NCI-H128 (cell line): ENCODE data around the gene CCDC120.

Experiments
- DNase-seq: peaks from one replicate; lab custom pipeline; 2025; ENCODE audit not compliant: unreplicated experiment; lab: John Stamatoyannopoulos, UW

The CCDC120 gene

DNA sequence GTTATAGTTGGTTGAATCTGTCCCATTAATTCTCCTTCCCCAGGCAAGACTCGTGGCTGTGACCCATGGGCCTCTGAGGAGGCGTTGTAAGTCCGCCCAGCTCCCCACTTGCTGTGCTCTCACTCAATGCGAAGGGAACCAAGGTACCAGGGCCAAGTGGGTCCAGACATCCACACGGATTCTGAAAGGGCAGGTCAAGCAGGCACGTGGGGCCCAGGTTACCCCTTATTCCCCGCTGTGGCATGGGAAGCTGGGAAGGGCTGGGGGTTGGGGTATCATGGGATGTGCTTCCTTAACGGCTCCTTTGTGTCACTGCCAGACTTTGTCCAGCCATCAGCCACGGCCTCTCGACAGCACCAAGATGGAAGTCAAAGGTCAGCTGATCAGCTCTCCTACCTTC lies 3.1 kb downstream of the CCDC120 start:
- DNase-seq: no peak

DNA sequence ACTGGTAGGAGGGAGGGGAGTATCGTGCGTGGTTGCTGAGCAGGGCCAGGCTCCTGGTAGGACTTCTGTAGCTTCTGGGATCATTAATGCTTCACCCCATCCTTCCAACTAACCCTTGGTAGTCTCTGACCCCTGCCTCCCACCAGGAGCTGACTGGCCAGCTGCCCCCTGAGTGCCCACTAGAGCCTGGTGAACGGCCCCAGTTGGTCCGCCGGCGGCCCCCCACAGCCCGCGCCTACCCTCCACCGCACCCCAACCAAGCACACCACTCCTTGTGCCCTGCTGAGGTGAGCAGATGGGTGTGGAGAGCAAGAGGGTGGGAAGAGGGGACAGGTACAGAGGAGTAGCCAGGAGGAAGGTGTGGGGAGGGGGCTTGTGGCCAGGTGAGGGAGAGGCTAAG lies 4.9 kb downstream of the CCDC120 start:
- no peak for DNase-seq

DNA sequence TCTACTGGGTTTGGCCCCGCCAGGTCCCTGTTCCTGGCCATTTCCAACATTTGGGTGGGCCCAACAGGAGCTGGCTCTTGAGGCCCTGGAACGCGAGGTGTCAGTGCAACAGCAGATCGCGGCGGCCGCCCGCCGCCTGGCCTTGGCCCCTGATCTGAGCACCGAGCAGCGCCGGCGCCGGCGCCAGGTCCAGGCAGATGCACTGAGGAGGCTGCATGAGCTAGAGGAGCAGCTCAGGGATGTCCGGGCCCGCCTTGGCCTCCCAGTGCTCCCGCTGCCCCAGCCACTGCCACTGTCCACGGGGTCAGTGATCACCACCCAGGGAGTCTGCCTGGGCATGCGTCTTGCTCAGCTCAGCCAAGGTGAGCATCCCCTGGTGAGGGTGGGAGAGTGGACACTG lies 5.5 kb downstream of the CCDC120 start:
- DNase-seq: no peak

DNA sequence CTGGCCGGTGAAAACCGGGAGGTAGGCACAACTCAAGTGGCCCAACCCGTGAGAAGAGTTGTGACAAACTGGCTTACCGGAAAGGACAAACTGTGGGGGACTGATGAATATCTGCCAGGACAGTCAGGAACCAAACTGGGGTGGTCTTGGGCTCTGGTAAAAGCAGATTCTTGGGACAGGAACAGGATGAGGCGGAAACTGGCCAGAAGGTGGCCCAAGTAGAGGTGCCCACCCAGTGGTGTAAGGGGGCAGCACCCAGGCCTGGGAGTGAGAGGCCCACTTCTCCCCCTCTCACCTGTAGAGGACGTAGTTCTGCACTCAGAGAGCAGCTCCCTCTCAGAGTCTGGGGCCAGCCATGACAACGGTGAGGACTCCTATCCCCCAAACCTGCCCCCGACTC lies 5.9 kb downstream of the CCDC120 start:
- no peak for DNase-seq

DNA sequence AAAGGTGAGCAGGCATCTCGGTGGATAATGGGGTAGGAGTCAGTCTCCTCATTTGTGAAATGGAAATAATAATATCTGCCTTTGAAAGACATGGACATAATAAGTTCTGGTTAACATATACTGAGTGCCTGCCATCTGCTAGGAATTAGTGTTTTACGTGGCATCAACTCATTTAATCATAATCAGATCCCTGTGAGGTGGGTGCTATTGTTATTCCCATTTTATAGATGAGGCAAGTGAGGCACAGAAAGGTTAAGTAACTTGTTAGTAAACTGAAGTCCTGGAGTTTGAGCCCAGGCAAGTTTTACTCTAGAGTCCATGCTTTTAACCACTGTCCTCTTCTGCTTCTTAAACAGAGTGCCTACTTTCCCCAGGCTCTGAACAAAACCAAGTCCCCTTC lies 7.5 kb downstream of the CCDC120 start:
- no peak for DNase-seq

DNA sequence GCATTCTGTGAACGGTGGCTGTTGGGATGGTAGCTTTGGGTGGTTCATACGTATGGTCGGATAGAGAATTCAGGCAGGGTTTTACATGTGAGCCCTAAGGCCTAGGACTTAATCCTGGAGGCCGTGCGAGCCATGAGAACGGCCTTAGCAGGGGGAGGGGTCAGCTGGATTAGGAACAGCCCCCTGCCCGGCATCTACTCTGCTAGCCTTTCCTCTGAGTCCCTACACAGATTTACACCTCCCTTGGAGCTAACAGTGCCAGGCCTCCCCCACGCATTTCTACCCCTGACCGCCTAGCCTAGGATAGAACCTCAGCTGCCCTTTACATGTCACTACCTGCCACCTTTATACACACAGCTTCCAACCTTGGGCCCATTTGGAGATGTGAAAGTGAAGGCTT lies 7.9 kb downstream of the CCDC120 start:
- no peak for DNase-seq

DNA sequence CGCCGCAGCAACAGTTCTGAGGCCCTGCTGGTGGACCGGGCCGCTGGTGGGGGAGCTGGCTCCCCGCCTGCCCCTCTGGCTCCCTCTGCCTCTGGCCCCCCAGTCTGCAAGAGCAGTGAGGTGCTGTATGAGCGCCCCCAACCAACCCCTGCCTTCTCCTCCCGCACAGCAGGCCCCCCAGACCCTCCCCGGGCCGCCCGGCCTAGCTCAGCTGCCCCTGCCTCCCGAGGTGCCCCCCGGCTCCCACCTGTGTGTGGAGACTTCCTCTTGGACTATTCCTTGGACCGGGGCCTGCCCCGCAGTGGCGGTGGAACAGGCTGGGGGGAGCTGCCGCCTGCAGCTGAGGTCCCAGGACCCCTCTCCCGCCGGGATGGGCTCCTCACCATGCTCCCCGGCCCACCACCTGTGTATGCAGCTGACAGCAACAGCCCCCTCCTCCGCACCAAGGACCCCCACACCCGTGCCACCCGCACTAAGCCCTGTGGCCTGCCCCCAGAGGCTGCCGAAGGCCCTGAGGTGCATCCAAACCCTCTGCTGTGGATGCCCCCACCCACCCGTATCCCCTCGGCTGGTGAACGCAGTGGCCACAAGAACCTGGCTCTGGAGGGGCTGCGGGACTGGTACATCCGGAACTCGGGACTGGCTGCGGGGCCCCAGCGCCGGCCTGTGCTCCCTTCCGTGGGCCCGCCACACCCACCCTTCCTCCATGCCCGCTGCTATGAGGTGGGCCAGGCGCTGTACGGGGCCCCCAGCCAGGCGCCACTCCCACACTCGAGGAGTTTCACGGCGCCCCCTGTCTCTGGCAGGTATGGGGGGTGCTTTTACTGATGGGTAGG lies 8.7 kb downstream of the CCDC120 start:
- no peak for DNase-seq

DNA sequence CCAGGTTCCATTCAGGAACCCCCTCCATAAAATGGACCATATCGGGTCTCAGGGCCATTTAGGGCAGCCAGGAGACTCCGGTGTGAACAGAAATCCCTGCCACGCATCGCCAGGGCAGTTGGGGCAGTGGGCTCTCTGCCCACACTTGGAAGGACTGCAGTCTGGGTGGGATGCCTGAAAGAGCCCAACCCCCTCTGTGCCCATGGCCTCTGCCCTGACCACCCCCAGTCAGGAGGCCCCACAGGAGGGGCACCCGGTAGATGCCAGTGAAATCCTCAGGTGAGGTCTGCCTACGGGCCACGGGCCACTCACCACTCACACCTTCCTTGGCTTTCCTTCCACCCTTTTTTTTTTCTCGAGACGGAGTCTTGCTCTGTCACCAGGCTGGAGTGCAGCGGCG lies 10.2 kb downstream of the CCDC120 start:
- DNase-seq: no peak

DNA sequence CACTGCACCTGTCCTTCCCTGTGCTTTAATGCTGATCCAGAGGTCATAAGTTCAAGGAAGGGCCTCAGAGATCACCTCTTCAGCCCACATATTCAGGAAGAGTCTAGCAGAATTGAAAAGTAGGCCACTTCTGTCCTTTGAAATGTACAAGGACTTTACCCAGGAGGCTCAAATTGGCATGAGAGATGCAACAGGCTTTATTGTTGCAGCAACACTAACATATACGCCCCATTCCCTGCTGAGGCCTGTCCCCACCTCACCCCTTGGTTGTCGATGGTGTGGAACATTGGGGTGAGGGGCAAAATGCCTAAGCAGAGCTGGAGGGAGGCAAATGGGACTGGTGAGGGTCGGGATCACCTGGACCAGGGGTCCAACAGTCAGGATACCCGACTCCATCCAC lies 12.2 kb downstream of the CCDC120 start:
- no peak for DNase-seq

DNA sequence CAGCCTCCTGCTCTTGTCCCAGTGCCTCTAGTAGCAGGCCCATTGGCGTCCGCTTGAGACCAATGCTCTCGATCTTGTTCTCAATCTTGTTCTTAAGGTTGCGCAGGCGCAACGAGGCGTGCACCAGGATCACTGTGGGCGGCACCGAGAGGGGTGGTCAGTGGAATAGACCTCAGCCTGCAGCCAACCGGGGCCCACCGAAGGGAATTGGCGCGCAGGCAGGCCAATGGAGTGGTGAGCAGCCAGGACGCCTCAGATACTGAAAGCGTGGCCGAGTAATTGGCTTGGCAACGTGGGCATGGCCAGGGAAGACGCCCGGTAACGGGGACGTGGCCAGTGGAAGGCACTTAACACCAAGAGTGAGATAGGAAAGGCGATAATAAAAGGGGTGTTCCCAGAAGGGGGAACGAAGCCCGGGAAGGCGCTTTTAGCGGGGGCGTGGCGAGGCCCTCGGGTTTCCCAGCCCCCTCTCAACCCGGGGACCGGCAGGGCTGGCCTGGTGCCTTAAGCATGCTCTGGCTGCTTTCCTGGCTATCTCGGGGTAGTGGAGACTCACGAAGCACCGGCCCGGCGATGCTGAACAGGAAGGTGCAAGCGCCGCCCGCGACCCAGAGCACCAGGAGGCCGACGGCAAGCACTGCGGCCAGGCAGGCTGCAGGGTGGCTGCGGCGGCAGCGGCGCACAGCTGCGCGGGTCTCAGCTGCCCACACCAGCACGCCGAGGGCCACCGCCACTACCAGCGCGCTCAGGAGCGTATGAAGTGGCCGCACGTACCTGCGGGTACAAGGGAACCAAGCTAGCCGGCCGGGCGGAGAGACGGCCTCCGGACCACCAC lies 13.3 kb downstream of the CCDC120 start:
- DNase-seq: no peak

DNA sequence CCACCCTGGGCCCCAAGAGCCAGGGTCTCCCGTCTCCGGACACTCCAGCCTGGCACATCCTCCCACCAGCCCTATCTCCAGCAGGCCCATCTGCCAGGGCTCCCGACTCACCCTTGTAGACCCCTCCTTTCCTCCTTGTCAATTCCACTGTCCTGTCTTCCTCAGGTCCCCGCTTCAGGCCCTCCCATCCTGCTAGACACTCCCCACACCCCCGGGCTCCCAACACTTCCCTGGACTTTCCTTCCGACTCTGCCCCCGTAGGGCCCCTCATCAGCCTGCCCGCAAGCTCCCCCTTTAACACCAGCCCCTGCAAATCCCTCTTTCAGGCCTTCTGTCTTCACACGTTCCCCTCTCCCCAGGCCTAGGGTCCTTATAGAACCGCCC lies 13.9 kb downstream of the CCDC120 start:
- no peak for DNase-seq

DNA sequence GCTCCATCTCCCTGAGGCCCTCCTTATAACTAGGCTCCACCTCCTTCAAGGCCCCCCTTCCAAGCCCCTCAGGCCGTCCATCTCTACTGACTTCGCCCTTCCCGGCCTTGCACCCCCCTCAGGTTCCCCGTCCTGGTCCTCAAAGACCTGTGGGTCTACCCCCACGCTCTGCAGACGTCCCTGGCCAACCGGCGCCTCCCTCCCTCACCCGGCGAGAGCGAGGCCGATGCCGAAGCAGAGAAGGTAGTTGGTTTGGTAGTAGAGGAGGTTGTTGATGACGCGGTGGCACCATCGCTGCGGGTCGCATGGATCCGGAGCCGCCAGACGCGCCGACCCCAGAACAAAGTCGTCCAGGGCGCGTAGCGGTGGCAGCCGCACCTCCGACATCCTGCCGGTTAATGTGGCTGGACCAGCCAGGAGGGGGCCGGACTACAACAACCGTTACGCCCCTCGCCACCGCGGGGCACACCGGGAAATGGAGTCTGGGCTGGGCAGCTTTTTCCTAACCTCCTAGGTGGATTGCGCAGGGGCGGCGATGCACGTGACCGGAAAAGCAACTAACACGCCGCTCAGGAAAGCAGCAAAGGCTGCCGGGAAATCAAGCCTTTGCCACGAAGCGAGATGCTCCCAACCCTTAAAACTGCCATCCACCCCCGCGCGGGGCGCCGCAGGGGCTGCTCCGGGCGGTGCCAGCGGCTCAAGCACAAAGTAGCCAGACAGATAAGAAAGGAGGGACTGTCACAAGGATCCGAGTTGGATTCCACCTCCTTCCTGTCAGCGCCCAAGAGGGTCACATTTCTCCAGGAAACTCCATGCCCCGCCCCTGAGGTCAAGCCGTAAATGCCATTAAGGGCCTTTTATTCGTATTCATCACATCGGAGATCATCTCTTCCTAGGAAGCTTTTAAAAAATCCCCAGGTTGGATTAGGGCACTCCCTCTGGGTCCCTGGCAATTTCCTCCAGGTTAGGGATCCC lies 15.1 kb downstream of the CCDC120 start, which contains the start of gene PRAF2:
Gene PRAF2, minus strand, starts transcription at position 402 of the 975 bp plus-strand sequence. Its CDS starts 15 bp downstream, at position 387.
- peak; percentile 73 for DNase-seq

DNA sequence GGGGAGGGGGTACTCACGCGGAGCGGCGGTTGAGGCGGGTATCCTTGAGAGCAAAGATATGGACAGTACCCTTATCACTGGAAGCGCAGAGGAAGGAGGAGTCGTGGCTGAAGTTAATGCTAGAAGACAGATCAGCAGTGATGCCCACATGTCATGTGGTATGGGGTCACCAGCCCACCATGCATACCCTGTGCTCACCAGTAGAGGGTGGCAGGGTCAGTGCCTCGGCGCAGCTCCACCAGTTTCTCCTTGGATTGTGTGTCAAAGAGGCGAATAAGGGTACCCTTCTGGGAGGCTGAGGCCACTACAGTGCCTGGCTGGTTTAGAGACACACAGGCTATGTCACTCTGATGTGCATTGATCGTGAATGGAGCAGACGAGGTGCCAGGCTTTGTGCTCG lies 16.5 kb downstream of the CCDC120 start:
- no peak for DNase-seq

DNA sequence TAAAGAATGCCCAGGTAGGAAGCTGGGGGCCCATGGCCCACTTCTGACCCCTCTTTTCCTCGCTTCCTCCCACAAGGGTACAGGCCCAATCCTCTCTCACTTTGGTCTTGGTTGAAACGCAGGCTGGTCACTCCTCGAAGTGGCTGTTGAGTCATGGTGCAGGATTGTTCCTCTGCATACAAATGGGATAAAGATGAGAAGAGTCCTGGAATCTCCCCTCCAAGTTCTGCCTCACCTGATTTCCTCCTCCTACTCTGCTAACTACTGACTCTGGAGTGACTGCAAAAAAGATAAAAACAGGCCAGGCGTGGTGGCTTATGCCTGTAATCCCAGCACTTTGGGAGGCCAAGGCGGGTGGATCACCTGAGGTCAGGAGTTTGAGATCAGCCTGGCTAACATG lies 19.1 kb downstream of the CCDC120 start:
- DNase-seq: no peak

DNA sequence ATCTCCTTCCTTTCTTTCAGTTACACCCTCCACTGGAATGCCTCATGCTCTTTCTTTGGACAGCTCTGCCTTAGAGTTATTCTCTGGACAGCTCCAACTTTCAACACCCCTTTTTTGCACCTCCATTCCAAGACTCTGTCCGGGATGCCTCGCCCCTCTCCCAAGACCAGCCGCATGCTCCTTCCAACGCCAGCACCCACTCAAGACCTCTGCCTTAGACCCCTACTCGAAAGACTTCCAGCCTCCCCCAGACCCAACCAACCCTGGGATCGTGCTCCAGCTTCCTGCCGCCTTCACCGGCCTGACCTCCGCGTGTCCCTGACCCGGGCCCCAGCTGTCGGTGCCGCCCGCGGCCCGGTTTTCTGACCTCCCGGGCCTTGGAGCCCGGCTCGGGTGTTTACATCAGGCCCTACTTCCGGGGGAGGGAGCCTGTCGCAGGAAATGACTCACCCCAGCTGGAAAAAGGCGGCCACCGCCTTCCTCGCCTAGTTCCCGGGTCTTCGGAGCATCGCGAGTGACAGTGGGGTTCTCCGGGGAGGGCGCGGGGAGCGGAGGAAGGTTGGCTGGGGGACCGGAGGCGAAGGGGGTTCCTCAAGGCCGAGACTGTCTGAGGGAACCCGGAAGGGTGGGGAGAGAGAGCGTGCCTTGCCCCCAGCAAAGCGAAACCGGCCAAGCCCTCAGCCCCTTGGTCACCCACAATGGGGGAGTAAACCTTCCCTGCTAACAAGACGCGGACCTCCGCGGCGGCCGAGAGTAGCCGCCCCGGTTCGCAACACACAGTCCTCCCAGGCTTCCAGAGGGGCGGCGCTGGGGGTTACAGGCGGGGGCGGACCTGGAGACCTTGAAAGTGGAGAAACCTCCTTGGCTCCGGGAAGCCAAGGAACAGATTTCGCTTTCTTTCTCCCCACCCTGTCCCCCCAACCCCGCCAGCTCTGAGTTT lies 21.0 kb downstream of the CCDC120 start, which contains the start of gene WDR45:
Gene WDR45, minus strand, starts transcription at position 399 of the 940 bp plus-strand sequence. CDS start 1,792 bp downstream, outside the sequence.
- peak; percentile 17 for DNase-seq

DNA sequence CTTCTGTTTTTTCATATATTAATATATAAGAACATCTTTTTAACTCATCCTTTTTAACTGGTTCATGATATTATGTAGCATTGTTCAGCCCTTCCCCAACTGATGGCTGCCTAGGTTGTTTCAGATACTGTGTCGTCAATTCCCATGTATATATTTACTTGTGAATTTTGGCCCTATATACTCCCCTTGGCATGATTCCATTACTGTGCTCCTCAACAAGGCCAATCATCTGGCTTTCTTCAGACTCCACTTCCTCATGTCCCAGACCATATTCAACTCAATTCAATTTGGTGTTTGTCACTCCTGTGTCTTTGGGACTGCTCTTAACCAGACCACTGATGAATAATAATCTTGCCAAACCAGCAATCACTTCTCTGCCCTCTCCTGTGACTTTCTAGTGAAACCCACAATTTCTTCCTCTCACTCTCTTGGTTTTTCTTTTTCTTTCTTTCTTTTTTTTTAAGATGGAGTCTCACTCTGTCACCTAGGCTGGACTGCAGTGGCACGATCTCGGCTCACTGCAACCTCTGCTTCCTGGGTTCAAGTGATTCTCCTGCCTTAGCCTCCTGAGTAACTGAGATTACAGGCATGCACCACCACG lies 23.6 kb downstream of the CCDC120 start:
- no peak for DNase-seq

DNA sequence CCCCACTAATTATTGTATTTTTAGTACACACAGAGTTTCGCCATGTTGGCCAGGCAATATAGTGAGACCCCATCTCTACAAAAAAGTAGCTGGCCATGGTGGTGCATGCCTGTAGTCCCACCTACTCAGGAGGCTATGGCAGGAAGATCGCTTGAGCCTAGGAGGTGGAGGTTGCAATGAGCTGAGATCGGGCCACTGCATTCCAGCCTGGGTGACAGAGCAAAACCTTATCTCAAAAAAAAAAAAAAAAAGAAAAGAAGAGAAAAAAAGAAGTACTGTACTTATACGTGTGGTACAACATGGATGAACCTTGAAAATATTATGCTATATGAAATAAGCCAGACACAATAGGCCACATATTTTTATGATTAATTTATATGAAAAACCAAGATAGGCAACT lies 30.8 kb downstream of the CCDC120 start:
- DNase-seq: no peak

DNA sequence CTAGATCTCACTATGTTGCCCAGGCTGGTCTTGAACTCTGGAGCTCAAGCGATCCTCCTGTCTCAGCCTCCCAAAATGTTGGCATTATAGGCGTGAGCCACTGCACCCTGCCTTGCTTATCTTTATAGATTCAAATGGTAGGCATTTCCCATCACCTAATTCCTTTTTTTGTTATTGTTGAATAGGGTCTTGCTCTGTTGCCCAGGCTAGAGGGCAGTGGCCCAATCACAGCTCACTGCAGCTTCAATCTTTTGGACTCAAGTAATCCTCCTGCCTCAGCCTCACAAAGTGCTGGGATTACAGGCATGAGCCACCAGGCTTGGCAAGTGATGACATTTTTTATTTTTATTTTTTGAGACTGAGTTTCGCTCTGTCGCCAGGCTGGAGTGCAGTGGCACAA lies 37.6 kb downstream of the CCDC120 start:
- no peak for DNase-seq
